Right renal cortex interstitium (tissue), 3 donors: ENCODE measurements around the gene FAM210A. TPM values are rescaled to one million over a fixed set of nuclear protein-coding genes. Genes with fewer than 3 reads are reported as not detected.

Source experiments
- DNase-seq, 3 donors: peaks; one replicate each; pipeline ENCODE4 v3.0.0-alpha.2; 2013; ENCODE audit warnings: low read depth in 3 of 3, low spot score in 2 of 3
- polyA plus RNA-seq, 3 donors: library from polyadenylated mRNA; unstranded; fragments of 120-200 nt; gene quantifications; one replicate each; pipeline ENCODE4 v1.2.1, GENCODE V29; 2013; ENCODE audit not compliant: insufficient read length in 3 of 3

Gene FAM210A
- polyA plus RNA-seq, 3 donors: 20.3 to 21.2 (median 20.9) TPM

DNA sequence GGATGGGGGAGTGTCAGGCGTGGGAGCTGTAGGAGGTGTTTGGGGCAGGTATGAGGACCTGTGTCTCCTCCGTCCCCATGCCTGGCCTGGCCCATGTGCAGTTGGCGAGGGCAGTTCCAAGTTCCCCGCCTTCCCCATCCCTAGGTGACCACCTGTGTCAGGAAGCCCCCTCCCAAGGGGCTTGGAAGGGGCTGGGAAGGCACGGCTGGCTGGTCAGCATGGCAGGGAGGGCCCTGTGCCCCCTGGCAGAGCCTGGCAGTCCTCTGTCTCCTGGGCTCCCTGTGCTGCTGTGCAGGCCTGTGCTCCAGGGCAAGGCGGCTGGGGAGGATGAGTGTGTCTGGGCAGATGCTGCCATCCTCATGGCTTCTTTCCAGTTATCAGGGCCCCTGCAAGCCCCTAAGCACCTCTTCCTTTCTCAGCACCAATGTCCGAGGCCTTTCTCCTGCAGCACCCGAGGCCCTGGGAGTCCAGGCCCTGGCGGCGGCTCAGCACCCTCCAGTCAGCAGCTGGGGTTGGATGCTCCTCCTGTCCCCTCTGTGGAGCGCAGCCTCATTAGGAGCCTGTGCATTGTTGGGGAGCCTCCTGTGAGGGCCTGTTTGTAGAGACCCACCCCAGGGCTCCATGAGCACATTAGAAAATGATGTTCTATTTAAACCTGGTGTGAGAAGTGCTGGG lies 101.7 kb downstream of the FAM210A start:
- DNase-seq: no peak

GRCh38 chr18:13623871-13624270 lies 102.5 kb downstream of the FAM210A start:
- no peak for DNase-seq

DNA sequence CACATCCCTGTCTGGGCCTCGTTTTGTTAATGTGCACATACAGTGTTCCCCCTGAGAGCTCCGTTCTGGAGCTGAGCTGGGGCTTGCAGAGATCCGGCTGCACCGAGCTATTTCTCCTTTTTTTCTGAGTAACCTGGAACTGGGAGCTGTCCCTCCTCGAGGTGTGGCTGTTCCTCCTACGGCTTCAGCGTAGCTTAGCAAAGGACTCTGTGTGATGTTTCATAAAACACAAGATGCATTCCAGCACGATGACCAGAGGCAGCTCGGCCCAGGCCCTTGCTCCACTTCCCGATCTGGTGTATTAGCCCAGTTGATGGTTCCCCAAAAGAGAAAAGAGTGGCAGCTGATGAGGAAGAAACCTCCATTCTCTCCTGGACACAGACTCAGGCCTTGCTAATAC lies 103.0 kb downstream of the FAM210A start:
- DNase-seq: no peak

DNA sequence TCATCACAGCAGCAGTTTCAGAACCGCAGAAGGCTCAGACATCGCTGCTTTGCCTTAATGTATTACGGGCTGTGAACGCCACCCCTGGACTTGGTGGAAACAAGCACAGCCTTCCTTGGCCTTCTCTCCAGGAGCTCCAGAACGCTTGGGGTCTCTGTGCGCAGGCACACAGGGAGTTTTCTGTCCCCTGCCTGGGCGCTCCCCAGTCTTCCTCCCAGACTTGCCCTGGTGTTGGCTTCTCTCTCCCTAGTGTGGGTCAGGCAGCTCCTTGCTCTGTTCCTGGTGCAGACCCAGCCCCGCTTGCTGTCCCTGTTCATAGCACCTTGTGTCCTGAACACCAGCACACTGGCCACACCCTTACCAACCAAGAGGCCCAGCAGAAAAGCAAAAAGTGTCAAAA lies 103.6 kb downstream of the FAM210A start:
- DNase-seq: no peak

DNA sequence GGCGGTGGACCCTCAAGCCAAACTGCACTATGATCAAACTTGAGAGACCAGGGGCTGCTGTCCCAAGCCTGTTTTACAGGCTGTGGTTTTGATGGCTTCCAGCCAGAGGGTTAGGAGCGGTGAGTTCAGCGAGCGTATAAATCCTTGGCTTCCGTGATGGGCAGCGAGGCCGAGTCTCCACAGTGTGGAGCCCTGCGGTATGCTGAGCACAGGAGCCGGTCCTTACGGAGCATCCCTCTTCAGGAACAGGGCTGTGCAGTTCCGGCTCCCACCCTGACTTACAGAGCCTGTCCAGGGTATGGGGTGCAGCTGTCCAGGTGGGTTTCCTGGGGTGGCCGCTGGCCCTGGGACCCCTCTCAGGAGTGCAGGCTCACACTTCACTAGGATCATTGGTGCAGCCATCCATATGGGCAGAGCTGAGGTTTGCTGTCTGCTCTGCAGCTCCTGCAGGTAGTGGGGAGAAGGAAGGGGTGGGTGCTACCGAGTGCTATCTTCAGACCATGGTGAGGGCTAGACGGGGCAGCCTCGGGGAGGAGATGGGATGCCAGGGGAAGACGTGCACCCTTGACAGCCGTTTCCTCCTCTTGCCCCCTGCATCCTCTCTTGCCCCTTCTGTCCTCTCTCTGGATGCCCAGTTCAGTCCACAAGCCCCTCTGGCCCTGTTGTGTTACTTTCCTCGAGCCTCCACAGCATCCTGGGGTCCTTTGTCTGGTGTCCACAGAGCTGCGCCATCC lies 104.3 kb downstream of the FAM210A start:
- no peak for DNase-seq

DNA sequence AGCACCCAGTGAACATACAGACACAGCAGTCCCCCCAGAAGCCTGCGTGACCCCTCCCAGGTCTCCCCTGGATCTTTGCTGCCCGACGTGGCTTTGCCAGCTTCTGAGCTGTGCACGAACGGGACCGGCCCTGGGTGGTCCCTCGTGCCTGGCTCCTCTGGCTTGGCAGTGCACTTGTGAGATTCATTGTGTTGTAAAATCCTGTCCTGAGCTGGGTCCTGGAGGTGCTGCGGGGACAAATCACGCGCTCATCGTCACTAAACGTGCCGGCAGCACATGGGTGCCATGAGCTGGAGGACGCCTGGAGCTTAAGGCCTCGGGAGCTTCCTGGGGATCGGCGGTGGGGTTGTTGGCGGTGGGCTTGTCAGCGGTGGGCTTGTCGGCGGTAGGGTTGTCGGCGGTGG lies 104.9 kb downstream of the FAM210A start:
- no peak for DNase-seq

DNA sequence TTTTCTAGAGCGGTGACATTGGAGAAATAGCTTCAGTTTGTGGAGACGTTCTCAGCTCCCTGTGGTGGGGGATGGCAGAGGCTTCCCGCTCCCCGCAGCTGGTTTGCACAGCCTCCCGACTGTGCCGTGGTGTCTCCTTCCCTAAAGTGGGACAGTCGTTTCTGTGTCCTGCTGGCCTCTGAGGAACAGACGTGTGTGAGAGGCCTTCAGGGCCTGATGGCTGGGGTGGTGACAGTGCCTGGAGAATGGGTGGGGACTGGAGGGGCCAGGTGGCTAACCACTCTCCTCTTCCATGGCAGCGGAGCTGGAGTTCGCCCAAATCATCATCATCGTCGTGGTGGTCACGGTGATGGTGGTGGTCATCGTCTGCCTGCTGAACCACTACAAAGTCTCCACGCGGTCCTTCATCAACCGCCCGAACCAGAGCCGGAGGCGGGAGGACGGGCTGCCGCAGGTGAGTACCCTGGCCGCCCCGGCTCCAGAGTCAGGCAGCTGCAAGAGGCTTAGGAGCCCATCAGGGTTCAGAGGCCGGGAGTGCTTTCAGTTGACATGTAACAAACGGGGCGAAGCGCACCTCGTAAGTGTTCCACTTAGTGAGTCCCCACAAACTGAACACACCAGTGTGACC lies 105.4 kb downstream of the FAM210A start:
- no peak for DNase-seq

GRCh38 chr18:13620206-13620672 lies 106.1 kb downstream of the FAM210A start:
- DNase-seq: no peak

GRCh38 chr18:13619505-13620205 lies 106.7 kb downstream of the FAM210A start:
- no peak for DNase-seq

- no peak for DNase-seq
These were observed 107.5 kb downstream of the FAM210A start for GRCh38 chr18:13618760-13619438.

GRCh38 chr18:13617826-13618515 lies 108.4 kb downstream of the FAM210A start:
- DNase-seq: no peak

GRCh38 chr18:13616525-13617035 lies 109.8 kb downstream of the FAM210A start:
- DNase-seq: no peak

GRCh38 chr18:13616041-13616440 lies 110.3 kb downstream of the FAM210A start:
- no peak for DNase-seq

GRCh38 chr18:13615432-13615861 lies 110.9 kb downstream of the FAM210A start:
- no peak for DNase-seq

- DNase-seq: no peak
These were observed 111.6 kb downstream of the FAM210A start for GRCh38 chr18:13614641-13615288.

GRCh38 chr18:13613591-13614501 lies 112.5 kb downstream of the FAM210A start:
- no peak for DNase-seq
